Measurements from ENCODE around the gene TRPM3. TPM values are rescaled to one million over a fixed set of nuclear protein-coding genes. Genes with fewer than 3 reads are reported as not detected.

The TRPM3 gene
- total and polyA plus RNA-seq, 4 donors: 0.07 to 0.89 (median 0.67) TPM

DNA sequence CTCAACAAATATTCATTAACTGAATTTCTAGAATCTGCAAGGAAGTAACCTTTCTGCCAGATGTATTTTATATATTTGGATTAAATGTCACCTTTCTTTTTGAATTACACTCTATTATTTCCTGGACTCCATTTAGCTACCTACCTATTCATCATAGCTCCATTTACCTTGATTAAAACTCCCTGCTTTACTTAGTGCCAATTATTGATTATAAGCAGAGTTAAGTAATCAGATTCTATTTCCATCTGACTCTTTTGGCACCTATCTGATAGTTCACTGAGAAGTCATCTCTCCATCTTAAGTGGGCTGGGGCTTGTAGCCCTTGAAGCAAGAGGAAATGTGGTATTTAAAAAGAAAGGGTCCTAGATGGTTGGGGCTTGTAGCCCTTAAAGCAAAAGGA is 88.6 kb downstream of the TRPM3 start:
- H3K4me1 ChIP-seq (ENCODE audit: control insufficient read depth in 4 of 4, insufficient read depth in 4 of 4, low read length in 3 of 4): peaks cover 2 to 11% (median 5%) of the 10 kb centered on the region in 4 donors

DNA sequence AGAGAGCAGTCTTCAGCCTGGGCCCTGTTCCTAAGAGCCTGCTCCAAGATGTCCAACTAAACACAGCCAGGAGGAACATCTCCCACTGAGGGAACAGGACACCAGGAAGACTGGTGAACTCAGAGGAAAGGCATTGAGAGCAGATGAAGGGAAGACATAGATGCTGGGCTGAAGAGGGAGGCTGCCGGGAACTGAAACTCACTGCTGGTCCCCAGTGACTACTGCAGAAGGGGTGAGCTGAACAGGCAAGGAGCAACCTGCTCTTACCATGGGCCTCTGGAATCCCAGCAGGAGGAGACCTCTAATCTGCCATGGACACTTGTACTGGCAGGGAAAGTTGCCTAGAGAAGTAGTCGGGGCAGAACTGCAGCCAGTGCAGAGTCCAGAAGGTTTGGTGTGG is 95.7 kb downstream of the TRPM3 start:
- no peak for TF ChIP-seq ATF3 (IDR thresholded peaks at IDR 0.05)
- no peak for TF ChIP-seq JUND (IDR thresholded peaks at IDR 0.05)
- no peak for TF ChIP-seq GABPA (IDR thresholded peaks at IDR 0.05 in 1 of 2, conservative IDR thresholded peaks at IDR 0.05 in 1 of 2)
- TF ChIP-seq EGR1 (IDR thresholded peaks at IDR 0.05; ENCODE audit: low read depth in 2 of 2): no peak
- TF ChIP-seq, protein P1, sequence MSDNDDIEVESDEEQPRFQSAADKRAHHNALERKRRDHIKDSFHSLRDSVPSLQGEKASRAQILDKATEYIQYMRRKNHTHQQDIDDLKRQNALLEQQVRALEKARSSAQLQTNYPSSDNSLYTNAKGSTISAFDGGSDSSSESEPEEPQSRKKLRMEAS (IDR thresholded peaks at IDR 0.05): no peak
- no peak for TF ChIP-seq FOXA1 (IDR thresholded peaks at IDR 0.05)
- no peak for TF ChIP-seq ZBTB33 (IDR thresholded peaks at IDR 0.05)
- TF ChIP-seq, protein P2, sequence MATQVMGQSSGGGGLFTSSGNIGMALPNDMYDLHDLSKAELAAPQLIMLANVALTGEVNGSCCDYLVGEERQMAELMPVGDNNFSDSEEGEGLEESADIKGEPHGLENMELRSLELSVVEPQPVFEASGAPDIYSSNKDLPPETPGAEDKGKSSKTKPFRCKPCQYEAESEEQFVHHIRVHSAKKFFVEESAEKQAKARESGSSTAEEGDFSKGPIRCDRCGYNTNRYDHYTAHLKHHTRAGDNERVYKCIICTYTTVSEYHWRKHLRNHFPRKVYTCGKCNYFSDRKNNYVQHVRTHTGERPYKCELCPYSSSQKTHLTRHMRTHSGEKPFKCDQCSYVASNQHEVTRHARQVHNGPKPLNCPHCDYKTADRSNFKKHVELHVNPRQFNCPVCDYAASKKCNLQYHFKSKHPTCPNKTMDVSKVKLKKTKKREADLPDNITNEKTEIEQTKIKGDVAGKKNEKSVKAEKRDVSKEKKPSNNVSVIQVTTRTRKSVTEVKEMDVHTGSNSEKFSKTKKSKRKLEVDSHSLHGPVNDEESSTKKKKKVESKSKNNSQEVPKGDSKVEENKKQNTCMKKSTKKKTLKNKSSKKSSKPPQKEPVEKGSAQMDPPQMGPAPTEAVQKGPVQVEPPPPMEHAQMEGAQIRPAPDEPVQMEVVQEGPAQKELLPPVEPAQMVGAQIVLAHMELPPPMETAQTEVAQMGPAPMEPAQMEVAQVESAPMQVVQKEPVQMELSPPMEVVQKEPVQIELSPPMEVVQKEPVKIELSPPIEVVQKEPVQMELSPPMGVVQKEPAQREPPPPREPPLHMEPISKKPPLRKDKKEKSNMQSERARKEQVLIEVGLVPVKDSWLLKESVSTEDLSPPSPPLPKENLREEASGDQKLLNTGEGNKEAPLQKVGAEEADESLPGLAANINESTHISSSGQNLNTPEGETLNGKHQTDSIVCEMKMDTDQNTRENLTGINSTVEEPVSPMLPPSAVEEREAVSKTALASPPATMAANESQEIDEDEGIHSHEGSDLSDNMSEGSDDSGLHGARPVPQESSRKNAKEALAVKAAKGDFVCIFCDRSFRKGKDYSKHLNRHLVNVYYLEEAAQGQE (IDR thresholded peaks at IDR 0.05): no peak
- no peak for TF ChIP-seq RXRA (IDR thresholded peaks at IDR 0.05)
- no peak for TF ChIP-seq HNF4G (IDR thresholded peaks at IDR 0.05)
- TF ChIP-seq YY1 (IDR thresholded peaks at IDR 0.05): no peak
- DNase-seq (ENCODE audit: low spot score): no peak
- H3K9ac ChIP-seq (ENCODE audit: low read depth in 1 of 2, low read length in 2 of 2): no peak overlapping the region
- WGBS: 77% methylated on average over 2 of the region's 2 CpGs
- H3K9me3 ChIP-seq (ENCODE audit: control insufficient read depth in 4 of 4, low read length in 3 of 4): no peaks in the 10 kb centered on the region
- H3K4me3 ChIP-seq (ENCODE audit: low read depth in 1 of 3, low read length in 3 of 3): no peak overlapping the region
- no peaks in the 10 kb centered on the region for H3K4me1 ChIP-seq (ENCODE audit: control insufficient read depth in 4 of 4, insufficient read depth in 4 of 4, low read length in 3 of 4)
- H3K27me3 ChIP-seq (ENCODE audit: control insufficient read depth in 4 of 4, insufficient read depth in 4 of 4, low read length in 3 of 4): no peaks in the 10 kb centered on the region
- no peaks in the 10 kb centered on the region for H3K36me3 ChIP-seq (ENCODE audit: control insufficient read depth in 4 of 4, insufficient read depth in 3 of 4, low read depth in 1 of 4, low read length in 3 of 4)
- H3K27ac ChIP-seq (ENCODE audit: low read depth in 1 of 2, low read length in 2 of 2): no peak overlapping the region

More for the DNA sequence above, 88.6 kb downstream of the TRPM3 start:
- Histone ChIP-seq H3K9ac (ENCODE audit: low read depth in 1 of 2, low read length in 2 of 2) (no peak overlapping the region), H3K4me3 (ENCODE audit: low read depth in 1 of 3, low read length in 3 of 3) (no peak overlapping the region), H3K36me3 (ENCODE audit: control insufficient read depth in 4 of 4, insufficient read depth in 3 of 4, low read depth in 1 of 4, low read length in 3 of 4) (no peaks in the 10 kb centered on the region), H3K9me3 (ENCODE audit: control insufficient read depth in 4 of 4, low read length in 3 of 4) (no peaks in the 10 kb centered on the region), H3K27me3 (ENCODE audit: control insufficient read depth in 4 of 4, insufficient read depth in 4 of 4, low read length in 3 of 4) (no peaks in the 10 kb centered on the region), H3K27ac (ENCODE audit: low read depth in 1 of 2, low read length in 2 of 2) (no peak overlapping the region)
- TF ChIP-seq NR2F2 (IDR thresholded peaks at IDR 0.05) (no peak), EGR1 (IDR thresholded peaks at IDR 0.05; ENCODE audit: low read depth in 2 of 2) (no peak), TAF1 (conservative IDR thresholded peaks at IDR 0.05) (no peak), FOXA2 (IDR thresholded peaks at IDR 0.05) (no peak), ZBTB33 (IDR thresholded peaks at IDR 0.05) (no peak), ATF3 (IDR thresholded peaks at IDR 0.05) (no peak), HNF4A (conservative IDR thresholded peaks at IDR 0.05) (peak in 1 of 2 donors; percentile 42), RAD21 (IDR thresholded peaks at IDR 0.05) (peak in 1 of 2 donors; percentile 22)
- TF ChIP-seq, protein P1 (IDR thresholded peaks at IDR 0.05): no peak
- TF ChIP-seq, protein P2 (IDR thresholded peaks at IDR 0.05): no peak
- no peak for DNase-seq (ENCODE audit: low spot score)

All from liver (tissue), 9 donors.